Suppressor macrophage (primary cell): Measurements from ENCODE around the gene ZNF787.

Experiments
- DNase-seq, 4 experiments: peaks; one replicate each; pipeline ENCODE4 v3.0.0-alpha.2; 2020 to 2022

Gene ZNF787

GRCh38 chr19:56142897-56143434, 21.9 kb upstream of the ZNF787 start:
- no peak for DNase-seq

- DNase-seq: no peak
Observed at GRCh38 chr19:56142087-56142787, 21.1 kb upstream of the ZNF787 start.

- no peak for DNase-seq
Observed at GRCh38 chr19:56141417-56141993, 20.4 kb upstream of the ZNF787 start.

- peak; percentile 98 to 99 (median 99) for DNase-seq
Observed at GRCh38 chr19:56140583-56141416, 19.7 kb upstream of the ZNF787 start, which contains the start of gene ZNF444. TSS of gene ZNF444 (plus strand) at chr19:56141287. CDS start at chr19:56146912, 5,625 bp downstream.

GRCh38 chr19:56139847-56140582, 18.9 kb upstream of the ZNF787 start:
- DNase-seq: peak; percentile 24 to 48 (median 40)

GRCh38 chr19:56138069-56138468, 17.0 kb upstream of the ZNF787 start:
- DNase-seq: peak in 2 of 4 experiments; percentile 41 to 44

GRCh38 chr19:56137405-56137804, 16.3 kb upstream of the ZNF787 start:
- DNase-seq: no peak

GRCh38 chr19:56136362-56136761, 15.3 kb upstream of the ZNF787 start:
- DNase-seq: no peak

GRCh38 chr19:56134654-56134921, 13.5 kb upstream of the ZNF787 start:
- DNase-seq: no peak

GRCh38 chr19:56133858-56134653, 13.0 kb upstream of the ZNF787 start:
- DNase-seq: peak; percentile 49 to 71 (median 58)

- no peak for DNase-seq
Observed at GRCh38 chr19:56132316-56132822, 11.3 kb upstream of the ZNF787 start.

GRCh38 chr19:56131651-56132050, 10.6 kb upstream of the ZNF787 start:
- no peak for DNase-seq

- DNase-seq: no peak
Observed at GRCh38 chr19:56130006-56130405, 8.9 kb upstream of the ZNF787 start.

GRCh38 chr19:56126983-56127780, 6.1 kb upstream of the ZNF787 start:
- DNase-seq: no peak

- DNase-seq: no peak
Observed at GRCh38 chr19:56125806-56126590, 4.9 kb upstream of the ZNF787 start.

GRCh38 chr19:56124578-56124977, 3.5 kb upstream of the ZNF787 start:
- no peak for DNase-seq

GRCh38 chr19:56123266-56123891, 2.3 kb upstream of the ZNF787 start:
- DNase-seq: no peak

GRCh38 chr19:56120371-56121179, 520 bp downstream of the ZNF787 start:
- peak; percentile 97 to 98 (median 98) for DNase-seq

GRCh38 chr19:56120002-56120370, 1.1 kb downstream of the ZNF787 start:
- no peak for DNase-seq
